ENCODE data around the gene SLC29A4.

DNA sequence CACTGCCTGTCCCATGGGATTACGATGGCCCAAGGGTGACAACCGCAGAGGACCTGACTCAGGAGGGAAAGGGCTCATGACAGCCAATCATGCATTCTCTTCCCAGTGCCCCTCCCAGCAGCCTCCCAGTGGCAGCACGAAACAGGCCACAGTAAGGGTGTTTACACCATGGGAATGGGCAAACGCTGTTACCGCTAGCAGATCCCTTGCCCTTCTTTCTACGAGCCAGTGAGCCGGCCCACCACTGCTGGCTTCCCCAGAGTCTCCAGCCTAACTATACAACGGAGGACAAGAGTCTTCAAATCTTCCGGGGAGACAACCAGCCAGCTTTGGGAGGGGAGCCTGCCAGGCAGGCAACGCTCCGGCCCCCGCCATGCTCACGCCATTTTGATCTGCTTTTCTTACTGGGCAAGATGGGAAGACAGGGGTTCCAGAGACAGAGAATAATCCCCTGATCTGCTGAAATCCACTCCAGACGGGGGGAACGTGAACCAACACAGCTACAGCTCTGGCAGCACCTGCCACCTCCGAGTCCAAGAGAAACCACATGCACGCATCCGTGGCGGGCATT lies 69.8 kb downstream of the SLC29A4 start:
- TF ChIP-seq, protein P1, sequence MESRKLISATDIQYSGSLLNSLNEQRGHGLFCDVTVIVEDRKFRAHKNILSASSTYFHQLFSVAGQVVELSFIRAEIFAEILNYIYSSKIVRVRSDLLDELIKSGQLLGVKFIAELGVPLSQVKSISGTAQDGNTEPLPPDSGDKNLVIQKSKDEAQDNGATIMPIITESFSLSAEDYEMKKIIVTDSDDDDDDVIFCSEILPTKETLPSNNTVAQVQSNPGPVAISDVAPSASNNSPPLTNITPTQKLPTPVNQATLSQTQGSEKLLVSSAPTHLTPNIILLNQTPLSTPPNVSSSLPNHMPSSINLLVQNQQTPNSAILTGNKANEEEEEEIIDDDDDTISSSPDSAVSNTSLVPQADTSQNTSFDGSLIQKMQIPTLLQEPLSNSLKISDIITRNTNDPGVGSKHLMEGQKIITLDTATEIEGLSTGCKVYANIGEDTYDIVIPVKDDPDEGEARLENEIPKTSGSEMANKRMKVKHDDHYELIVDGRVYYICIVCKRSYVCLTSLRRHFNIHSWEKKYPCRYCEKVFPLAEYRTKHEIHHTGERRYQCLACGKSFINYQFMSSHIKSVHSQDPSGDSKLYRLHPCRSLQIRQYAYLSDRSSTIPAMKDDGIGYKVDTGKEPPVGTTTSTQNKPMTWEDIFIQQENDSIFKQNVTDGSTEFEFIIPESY (IDR thresholded peaks at IDR 0.05; ENCODE audit: extremely low read depth, insufficient replicate concordance, low read length) = no peak
- TF ChIP-seq EZH2phosphoT487 (IDR thresholded peaks at IDR 0.05; ENCODE audit: borderline replicate concordance) (no peak), RAD21 (IDR thresholded peaks at IDR 0.05; ENCODE audit: low read depth) (no peak), ELF1 (IDR thresholded peaks at IDR 0.05; ENCODE audit: borderline replicate concordance, low read depth) (no peak), SRF (IDR thresholded peaks at IDR 0.05; ENCODE audit: low read depth) (no peak)
- TF ChIP-seq, protein P2, sequence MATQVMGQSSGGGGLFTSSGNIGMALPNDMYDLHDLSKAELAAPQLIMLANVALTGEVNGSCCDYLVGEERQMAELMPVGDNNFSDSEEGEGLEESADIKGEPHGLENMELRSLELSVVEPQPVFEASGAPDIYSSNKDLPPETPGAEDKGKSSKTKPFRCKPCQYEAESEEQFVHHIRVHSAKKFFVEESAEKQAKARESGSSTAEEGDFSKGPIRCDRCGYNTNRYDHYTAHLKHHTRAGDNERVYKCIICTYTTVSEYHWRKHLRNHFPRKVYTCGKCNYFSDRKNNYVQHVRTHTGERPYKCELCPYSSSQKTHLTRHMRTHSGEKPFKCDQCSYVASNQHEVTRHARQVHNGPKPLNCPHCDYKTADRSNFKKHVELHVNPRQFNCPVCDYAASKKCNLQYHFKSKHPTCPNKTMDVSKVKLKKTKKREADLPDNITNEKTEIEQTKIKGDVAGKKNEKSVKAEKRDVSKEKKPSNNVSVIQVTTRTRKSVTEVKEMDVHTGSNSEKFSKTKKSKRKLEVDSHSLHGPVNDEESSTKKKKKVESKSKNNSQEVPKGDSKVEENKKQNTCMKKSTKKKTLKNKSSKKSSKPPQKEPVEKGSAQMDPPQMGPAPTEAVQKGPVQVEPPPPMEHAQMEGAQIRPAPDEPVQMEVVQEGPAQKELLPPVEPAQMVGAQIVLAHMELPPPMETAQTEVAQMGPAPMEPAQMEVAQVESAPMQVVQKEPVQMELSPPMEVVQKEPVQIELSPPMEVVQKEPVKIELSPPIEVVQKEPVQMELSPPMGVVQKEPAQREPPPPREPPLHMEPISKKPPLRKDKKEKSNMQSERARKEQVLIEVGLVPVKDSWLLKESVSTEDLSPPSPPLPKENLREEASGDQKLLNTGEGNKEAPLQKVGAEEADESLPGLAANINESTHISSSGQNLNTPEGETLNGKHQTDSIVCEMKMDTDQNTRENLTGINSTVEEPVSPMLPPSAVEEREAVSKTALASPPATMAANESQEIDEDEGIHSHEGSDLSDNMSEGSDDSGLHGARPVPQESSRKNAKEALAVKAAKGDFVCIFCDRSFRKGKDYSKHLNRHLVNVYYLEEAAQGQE (IDR thresholded peaks at IDR 0.05; ENCODE audit: low read depth) = no peak
- TF ChIP-seq, protein P3, sequence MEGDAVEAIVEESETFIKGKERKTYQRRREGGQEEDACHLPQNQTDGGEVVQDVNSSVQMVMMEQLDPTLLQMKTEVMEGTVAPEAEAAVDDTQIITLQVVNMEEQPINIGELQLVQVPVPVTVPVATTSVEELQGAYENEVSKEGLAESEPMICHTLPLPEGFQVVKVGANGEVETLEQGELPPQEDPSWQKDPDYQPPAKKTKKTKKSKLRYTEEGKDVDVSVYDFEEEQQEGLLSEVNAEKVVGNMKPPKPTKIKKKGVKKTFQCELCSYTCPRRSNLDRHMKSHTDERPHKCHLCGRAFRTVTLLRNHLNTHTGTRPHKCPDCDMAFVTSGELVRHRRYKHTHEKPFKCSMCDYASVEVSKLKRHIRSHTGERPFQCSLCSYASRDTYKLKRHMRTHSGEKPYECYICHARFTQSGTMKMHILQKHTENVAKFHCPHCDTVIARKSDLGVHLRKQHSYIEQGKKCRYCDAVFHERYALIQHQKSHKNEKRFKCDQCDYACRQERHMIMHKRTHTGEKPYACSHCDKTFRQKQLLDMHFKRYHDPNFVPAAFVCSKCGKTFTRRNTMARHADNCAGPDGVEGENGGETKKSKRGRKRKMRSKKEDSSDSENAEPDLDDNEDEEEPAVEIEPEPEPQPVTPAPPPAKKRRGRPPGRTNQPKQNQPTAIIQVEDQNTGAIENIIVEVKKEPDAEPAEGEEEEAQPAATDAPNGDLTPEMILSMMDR (IDR thresholded peaks at IDR 0.05 in 2 of 3, conservative IDR thresholded peaks at IDR 0.05 in 1 of 3; ENCODE audit: borderline replicate concordance in 1 of 3, insufficient read depth in 1 of 3, low read depth in 2 of 3, low read length in 2 of 3) = no peak
